Measurements from ENCODE around the gene MAML2. TPM values are rescaled to one million over a fixed set of nuclear protein-coding genes. Genes with fewer than 3 reads are reported as not detected.

Gene MAML2
- total RNA-seq, 3 donors from 2014 or later = 45.6 to 82.8 (median 68.2) TPM

GRCh38 chr11:96367342-96367741, 24.3 kb upstream of the MAML2 start:
- Histone ChIP-seq H3K36me3 (peaks cover 4% of the 10 kb centered on the region), H3K4me3 (no peak overlapping the region), H3K4me1 (no peaks in the 10 kb centered on the region), H3K27ac (no peak overlapping the region), H3K9me3 (no peaks in the 10 kb centered on the region), H3K27me3 (no peaks in the 10 kb centered on the region)
- no peak for DNase-seq (ENCODE audit: low spot score in 2 of 2)
- TF ChIP-seq POLR2AphosphoS5 (IDR thresholded peaks at IDR 0.05) (no peak), CTCF (IDR thresholded peaks at IDR 0.05) (no peak), POLR2A (IDR thresholded peaks at IDR 0.05) (no peak)
- intact Hi-C loops (cut with DNase I; ENCODE audit: low total_unique reads) = no loop called here

GRCh38 chr11:96366024-96366423, 23.0 kb upstream of the MAML2 start:
- DNase-seq (ENCODE audit: low spot score in 2 of 2) = no peak
- no peaks in the 10 kb centered on the region for H3K27me3 ChIP-seq
- H3K4me1 ChIP-seq = no peaks in the 10 kb centered on the region
- intact Hi-C loops (cut with DNase I; ENCODE audit: low total_unique reads) = no loop called here
- H3K9me3 ChIP-seq = no peaks in the 10 kb centered on the region
- no peaks in the 10 kb centered on the region for H3K36me3 ChIP-seq
- H3K27ac ChIP-seq = no peak overlapping the region
- TF ChIP-seq POLR2AphosphoS5 (IDR thresholded peaks at IDR 0.05) (no peak), POLR2A (IDR thresholded peaks at IDR 0.05) (no peak), CTCF (IDR thresholded peaks at IDR 0.05) (no peak)
- H3K4me3 ChIP-seq = no peak overlapping the region

- Histone ChIP-seq H3K27ac (no peak overlapping the region), H3K36me3 (no peaks in the 10 kb centered on the region), H3K4me1 (no peaks in the 10 kb centered on the region), H3K9me3 (no peaks in the 10 kb centered on the region), H3K27me3 (no peaks in the 10 kb centered on the region), H3K4me3 (no peak overlapping the region)
- DNase-seq (ENCODE audit: low spot score in 2 of 2) = no peak
- intact Hi-C loops (cut with DNase I; ENCODE audit: low total_unique reads) = no loop called here
- TF ChIP-seq POLR2AphosphoS5 (IDR thresholded peaks at IDR 0.05) (no peak), CTCF (IDR thresholded peaks at IDR 0.05) (no peak), POLR2A (IDR thresholded peaks at IDR 0.05) (no peak)
These were observed 22.5 kb upstream of the MAML2 start for GRCh38 chr11:96365493-96365892.

DNA sequence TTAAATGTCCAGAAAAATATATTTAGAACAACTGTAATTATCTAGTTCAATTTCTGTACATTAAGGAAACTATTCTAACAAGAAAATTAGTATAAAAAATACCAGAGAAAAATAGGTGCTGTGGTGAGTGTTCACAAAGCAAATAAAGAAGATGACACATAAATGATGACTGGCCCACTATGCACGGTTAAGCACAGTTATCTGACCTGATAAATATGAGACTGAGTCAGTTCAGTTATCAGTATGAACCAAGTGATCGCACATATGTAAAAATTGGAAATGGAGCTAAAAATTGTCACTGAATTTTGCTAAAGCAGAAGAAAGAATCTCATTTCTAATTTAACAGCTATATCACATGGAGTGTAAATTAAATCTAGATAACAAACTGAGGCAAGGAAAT, 18.8 kb upstream of the MAML2 start:
- DNase-seq (ENCODE audit: low spot score in 2 of 2) = no peak
- intact Hi-C loops (cut with DNase I; ENCODE audit: low total_unique reads) = no loop called here
- Histone ChIP-seq H3K9me3 (no peaks in the 10 kb centered on the region), H3K27ac (no peak overlapping the region), H3K27me3 (no peaks in the 10 kb centered on the region), H3K36me3 (no peaks in the 10 kb centered on the region), H3K4me3 (no peak overlapping the region), H3K4me1 (no peaks in the 10 kb centered on the region)
- TF ChIP-seq CTCF (IDR thresholded peaks at IDR 0.05) (no peak), POLR2AphosphoS5 (IDR thresholded peaks at IDR 0.05) (no peak), POLR2A (IDR thresholded peaks at IDR 0.05) (no peak)

DNA sequence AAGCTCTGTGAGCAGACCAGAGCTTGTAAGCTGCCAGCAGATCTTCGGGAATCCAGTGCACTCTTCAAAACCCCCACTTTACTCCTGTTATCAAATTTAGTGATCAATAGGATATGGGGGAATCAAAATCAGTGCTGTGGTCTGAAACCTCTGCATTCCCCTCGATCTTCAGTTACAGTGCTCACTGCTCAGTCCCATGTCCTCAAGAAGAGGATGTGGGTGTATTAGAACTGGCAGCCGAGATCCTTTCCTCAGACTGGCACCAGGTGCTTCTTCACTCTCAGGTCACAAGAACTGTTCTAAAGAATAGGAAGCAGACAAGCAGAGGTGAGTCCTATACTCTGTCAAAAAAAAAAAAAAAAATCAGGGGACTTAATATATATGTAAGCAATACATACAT, 15.3 kb upstream of the MAML2 start:
- no peaks in the 10 kb centered on the region for H3K36me3 ChIP-seq
- H3K4me3 ChIP-seq = no peak overlapping the region
- no peak overlapping the region for H3K27ac ChIP-seq
- no peaks in the 10 kb centered on the region for H3K9me3 ChIP-seq
- no peak for DNase-seq (ENCODE audit: low spot score in 2 of 2)
- TF ChIP-seq POLR2AphosphoS5 (IDR thresholded peaks at IDR 0.05) (no peak), POLR2A (IDR thresholded peaks at IDR 0.05) (no peak), CTCF (IDR thresholded peaks at IDR 0.05) (no peak)
- intact Hi-C loops (cut with DNase I; ENCODE audit: low total_unique reads) = no loop called here
- no peaks in the 10 kb centered on the region for H3K27me3 ChIP-seq
- no peaks in the 10 kb centered on the region for H3K4me1 ChIP-seq
